ENCODE results near the gene ARMC9.

The ARMC9 gene

DNA sequence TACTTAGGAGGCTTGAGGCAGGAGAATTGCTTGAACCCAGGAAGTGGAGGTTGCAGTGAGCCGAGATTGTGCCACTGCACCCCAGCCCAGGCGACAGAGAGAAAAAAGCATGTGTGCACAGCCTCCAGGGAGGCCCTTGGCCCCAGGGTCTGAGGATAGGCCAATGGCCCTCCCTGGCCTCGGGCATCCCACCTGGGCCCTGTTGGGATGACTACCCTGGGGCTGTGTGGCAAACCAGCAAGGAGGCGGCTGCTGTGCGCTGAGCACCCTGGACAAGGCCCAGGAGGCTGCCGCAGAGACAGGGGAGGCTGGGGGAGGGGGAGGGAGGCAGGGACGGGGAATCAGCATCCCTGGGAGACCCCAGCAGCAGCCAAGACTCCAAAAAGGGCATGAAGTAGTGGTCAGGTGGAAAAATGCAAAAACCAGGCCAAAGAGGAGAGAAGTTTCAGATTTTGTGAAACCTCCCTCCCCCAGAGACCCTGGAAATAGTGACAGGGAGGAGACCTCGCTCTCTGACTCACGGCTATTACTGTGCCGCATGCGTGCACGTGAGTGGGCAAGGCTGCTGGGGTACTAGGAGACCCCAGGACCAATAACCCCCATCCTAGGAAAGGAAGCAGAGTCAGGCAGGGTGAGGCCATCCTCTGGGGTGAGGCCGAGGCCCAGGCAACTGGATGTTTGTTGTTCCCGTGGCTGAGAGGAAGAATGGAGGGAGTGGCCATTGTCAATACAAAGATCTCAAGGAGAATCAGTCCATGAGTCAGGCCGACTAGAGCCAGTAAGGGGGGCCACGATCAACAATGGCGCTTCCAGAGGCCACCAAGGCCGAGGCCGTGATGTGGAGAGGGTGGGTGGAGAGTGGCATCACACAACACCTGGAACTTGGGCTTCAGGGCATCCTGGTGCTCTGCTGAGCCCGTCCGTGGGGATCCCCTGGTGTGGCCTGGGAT lies 181.1 kb downstream of the ARMC9 start:
- Mint-ChIP-seq H3K4me3 (no peak overlapping the region), H3K36me3 (ENCODE audit: insufficient read depth) (peaks cover 2% of the 10 kb centered on the region), H3K9me3 (no peaks in the 10 kb centered on the region), H3K27me3 (peaks cover 12% of the 10 kb centered on the region), H3K4me1 (no peaks in the 10 kb centered on the region), H3K27ac (ENCODE audit: low read depth) (no peak overlapping the region)
- no peak for ATAC-seq (replicated peaks; ENCODE audit: extremely low read depth, poor library complexity, severe bottlenecking)
- DNase-seq (ENCODE audit: low spot score in 2 of 2), result no peak

DNA sequence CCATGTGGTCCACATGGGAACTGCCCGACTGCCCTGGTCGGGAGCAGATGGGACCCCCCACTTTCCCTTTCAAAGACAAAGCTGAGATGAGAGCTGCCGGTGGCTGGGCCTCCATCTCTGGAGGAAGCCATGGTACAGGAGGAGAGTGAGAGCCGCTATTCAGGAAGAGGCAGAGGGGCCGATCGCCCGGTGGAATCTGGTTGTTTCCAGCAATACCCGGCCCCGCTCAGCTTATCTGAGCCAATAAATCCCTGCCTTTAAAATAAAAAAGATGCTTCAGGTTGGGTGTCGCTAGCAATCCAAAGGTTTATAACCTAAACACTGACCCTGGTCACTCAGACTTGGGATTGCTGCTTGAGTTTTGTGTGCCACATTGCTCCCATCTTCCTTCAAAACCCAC lies 181.9 kb downstream of the ARMC9 start:
- H3K9me3 Mint-ChIP-seq, result peaks cover 8% of the 10 kb centered on the region
- H3K4me3 Mint-ChIP-seq, result no peak overlapping the region
- no peaks in the 10 kb centered on the region for H3K4me1 Mint-ChIP-seq
- H3K36me3 Mint-ChIP-seq (ENCODE audit: insufficient read depth), result peaks cover 2% of the 10 kb centered on the region
- no peak overlapping the region for H3K27ac Mint-ChIP-seq (ENCODE audit: low read depth)
- no peak for DNase-seq (ENCODE audit: low spot score in 2 of 2)
- ATAC-seq (replicated peaks; ENCODE audit: extremely low read depth, poor library complexity, severe bottlenecking), result no peak
- H3K27me3 Mint-ChIP-seq, result peaks cover 12% of the 10 kb centered on the region

DNA sequence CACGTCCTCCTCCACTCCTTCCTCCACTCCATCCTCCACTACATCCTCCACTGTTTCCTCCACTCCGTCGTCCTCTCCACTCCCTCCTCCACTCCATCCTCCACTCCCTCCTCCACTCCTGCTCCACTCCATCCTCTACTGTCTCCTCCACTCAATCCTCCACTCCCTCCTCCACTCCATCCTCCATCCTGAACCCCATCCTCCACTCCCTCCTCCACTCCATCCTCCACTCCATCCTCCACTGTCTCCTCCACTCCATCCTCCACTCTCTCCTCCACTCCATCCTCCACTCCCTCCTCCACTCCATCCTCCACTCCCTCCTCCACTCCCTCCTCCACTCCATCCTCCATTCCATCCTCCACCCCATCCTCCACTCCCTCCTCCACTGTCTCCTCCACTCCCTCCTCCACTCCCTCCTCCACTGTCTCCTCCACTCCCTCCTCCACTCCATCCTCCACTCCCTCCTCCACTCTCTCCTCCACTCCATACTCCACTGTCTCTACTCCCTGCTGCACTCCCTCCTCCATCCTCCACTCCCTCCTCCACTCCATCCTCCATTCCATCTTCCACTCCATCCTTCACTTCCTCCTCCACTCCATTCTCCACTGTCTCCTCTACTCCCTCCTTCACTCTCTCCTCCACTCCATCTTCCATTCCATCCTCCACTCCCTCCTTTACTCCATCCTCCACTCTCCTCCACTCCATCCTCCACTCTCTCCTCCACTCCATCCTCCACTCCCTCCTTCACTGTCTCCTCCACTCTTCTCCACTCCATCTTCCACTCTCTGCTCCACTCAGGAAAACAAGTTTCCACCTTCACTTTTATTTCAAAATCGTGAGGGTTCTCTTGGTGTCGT lies 182.8 kb downstream of the ARMC9 start:
- H3K4me3 Mint-ChIP-seq, result no peak overlapping the region
- peaks cover 12% of the 10 kb centered on the region for H3K27me3 Mint-ChIP-seq
- H3K4me1 Mint-ChIP-seq, result no peaks in the 10 kb centered on the region
- DNase-seq (ENCODE audit: low spot score in 2 of 2) (no peak), ATAC-seq (replicated peaks; ENCODE audit: extremely low read depth, poor library complexity, severe bottlenecking) (no peak)
- H3K9me3 Mint-ChIP-seq, result peaks cover 12% of the 10 kb centered on the region
- H3K27ac Mint-ChIP-seq (ENCODE audit: low read depth), result no peak overlapping the region
- peaks cover 2% of the 10 kb centered on the region for H3K36me3 Mint-ChIP-seq (ENCODE audit: insufficient read depth)

DNA sequence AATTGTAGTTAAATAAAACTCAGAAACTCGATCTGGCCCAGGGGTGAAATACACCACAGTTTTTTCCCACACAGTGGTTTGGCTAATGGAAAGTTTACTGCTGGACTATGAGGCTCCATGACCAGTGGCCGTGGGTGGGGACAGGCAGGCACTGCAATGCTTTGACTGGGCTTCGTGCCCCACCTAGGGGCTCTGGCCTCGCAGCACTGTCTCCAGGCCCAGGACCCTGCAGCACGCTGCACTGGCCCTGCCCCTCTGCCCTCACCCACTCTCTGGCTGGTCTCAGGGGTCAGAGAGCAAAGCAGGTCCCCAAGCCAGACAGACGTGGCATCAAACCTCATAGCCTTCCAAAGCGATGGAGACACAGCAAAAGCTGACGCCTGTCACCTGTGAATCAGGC lies 183.7 kb downstream of the ARMC9 start:
- Mint-ChIP-seq H3K4me1 (no peaks in the 10 kb centered on the region), H3K36me3 (ENCODE audit: insufficient read depth) (peaks cover 2% of the 10 kb centered on the region), H3K27me3 (peaks cover 4% of the 10 kb centered on the region), H3K4me3 (no peak overlapping the region), H3K27ac (ENCODE audit: low read depth) (no peak overlapping the region), H3K9me3 (peaks cover 12% of the 10 kb centered on the region)
- ATAC-seq (replicated peaks; ENCODE audit: extremely low read depth, poor library complexity, severe bottlenecking) (no peak), DNase-seq (ENCODE audit: low spot score in 2 of 2) (no peak)

DNA sequence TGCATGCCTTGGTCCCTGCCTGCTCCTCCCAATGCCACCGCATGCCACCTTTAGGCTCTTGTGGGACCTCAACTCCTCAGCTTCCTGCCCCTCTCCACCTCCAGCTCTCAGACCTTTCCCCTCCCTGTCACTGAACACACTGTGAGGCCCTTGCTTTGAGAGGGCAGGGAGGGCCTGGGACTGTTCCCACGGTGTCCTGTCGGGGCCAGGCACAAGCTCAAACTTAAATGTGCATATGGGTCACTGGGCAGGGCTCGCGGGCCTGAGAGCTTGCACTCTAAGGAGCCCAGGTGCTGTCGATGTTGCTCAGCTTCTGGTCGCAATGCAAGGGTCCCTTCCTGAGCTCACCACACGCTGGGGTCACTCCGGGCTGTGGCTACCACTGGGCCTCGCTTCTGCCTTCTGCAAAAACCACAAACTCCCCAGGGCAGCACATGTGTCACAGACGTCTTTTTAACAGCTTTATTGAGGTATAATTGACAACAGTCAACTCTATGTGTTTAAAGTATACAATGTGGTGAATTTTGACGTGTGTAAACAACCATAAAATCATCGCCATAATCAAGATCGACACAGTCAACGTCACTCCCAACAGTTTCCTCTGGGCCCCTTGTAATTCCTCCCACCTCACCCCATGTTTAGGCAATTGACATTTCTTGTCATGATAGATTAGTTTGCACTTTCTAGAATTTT lies 185.1 kb downstream of the ARMC9 start:
- peaks cover 2% of the 10 kb centered on the region for H3K36me3 Mint-ChIP-seq (ENCODE audit: insufficient read depth)
- H3K4me3 Mint-ChIP-seq, result no peak overlapping the region
- H3K27ac Mint-ChIP-seq (ENCODE audit: low read depth), result no peak overlapping the region
- no peak for DNase-seq (ENCODE audit: low spot score in 2 of 2)
- H3K9me3 Mint-ChIP-seq, result peaks cover 12% of the 10 kb centered on the region
- peak; percentile 14 for ATAC-seq (replicated peaks; ENCODE audit: extremely low read depth, poor library complexity, severe bottlenecking)
- H3K4me1 Mint-ChIP-seq, result no peaks in the 10 kb centered on the region
- no peaks in the 10 kb centered on the region for H3K27me3 Mint-ChIP-seq

DNA sequence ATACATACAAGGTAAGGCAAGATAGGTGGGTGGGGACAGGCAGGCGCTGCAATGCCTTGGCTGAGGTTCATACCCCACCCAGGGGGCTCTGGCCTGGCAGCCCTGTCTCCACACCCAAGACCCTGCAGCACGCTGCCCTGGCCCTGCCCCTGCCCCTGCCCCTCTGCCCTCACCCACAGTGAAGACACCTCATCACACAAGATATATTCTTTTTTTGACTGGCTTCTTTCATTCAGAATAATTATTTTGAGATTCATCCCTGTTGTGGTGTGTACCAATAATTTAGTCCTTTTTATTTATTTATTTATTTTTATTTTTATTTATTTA lies 185.6 kb downstream of the ARMC9 start:
- no peaks in the 10 kb centered on the region for H3K27me3 Mint-ChIP-seq
- ATAC-seq (replicated peaks; ENCODE audit: extremely low read depth, poor library complexity, severe bottlenecking), result no peak
- peaks cover 2% of the 10 kb centered on the region for H3K36me3 Mint-ChIP-seq (ENCODE audit: insufficient read depth)
- no peak for DNase-seq (ENCODE audit: low spot score in 2 of 2)
- H3K4me3 Mint-ChIP-seq, result no peak overlapping the region
- H3K4me1 Mint-ChIP-seq, result no peaks in the 10 kb centered on the region
- no peak overlapping the region for H3K27ac Mint-ChIP-seq (ENCODE audit: low read depth)
- peaks cover 12% of the 10 kb centered on the region for H3K9me3 Mint-ChIP-seq

DNA sequence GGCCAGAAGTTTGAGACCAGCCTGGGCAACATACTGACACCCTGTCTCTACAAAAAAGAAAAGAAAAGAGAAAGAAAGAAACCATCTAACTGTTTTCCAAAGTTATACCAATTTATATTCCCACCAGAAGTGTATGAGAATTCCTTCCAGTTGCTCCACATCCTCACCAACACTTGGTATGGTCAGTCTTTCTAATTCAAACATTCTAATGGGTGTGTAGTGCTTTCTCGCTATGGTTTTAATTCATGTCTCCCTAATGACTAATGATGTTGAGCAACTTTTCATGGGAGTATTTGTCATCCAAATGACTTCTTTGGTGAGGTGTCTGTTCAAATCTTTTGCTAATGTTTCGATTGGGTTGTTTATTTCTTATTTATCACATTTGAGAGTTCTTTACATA lies 186.5 kb downstream of the ARMC9 start:
- H3K27ac Mint-ChIP-seq (ENCODE audit: low read depth), result no peak overlapping the region
- H3K27me3 Mint-ChIP-seq, result no peaks in the 10 kb centered on the region
- DNase-seq (ENCODE audit: low spot score in 2 of 2) (no peak), ATAC-seq (replicated peaks; ENCODE audit: extremely low read depth, poor library complexity, severe bottlenecking) (no peak)
- H3K4me1 Mint-ChIP-seq, result no peaks in the 10 kb centered on the region
- H3K4me3 Mint-ChIP-seq, result no peak overlapping the region
- peaks cover 2% of the 10 kb centered on the region for H3K36me3 Mint-ChIP-seq (ENCODE audit: insufficient read depth)
- H3K9me3 Mint-ChIP-seq, result peaks cover 12% of the 10 kb centered on the region

DNA sequence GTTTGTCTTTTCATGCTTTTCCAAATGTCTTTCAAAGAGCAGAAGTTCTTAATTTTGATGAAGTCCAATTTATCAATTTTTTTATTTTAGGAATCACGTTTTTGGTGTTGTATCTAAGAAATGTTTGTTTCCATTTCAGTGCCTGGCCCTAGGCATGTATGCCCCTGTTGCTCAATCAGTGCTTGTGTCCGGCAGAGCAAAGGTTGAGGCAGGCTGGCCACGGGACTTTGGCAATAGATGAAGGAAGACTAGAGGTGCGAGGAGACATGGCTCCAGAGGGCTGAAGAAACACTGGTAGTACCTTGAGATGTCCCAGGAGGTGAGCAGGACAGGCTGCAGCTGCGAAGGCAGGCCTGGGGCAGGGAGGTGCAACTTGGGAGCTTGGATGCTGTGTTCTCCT lies 187.0 kb downstream of the ARMC9 start:
- H3K4me1 Mint-ChIP-seq, result no peaks in the 10 kb centered on the region
- H3K9me3 Mint-ChIP-seq, result peaks cover 12% of the 10 kb centered on the region
- no peak overlapping the region for H3K27ac Mint-ChIP-seq (ENCODE audit: low read depth)
- peaks cover 2% of the 10 kb centered on the region for H3K36me3 Mint-ChIP-seq (ENCODE audit: insufficient read depth)
- ATAC-seq (replicated peaks; ENCODE audit: extremely low read depth, poor library complexity, severe bottlenecking) (no peak), DNase-seq (ENCODE audit: low spot score in 2 of 2) (no peak)
- H3K4me3 Mint-ChIP-seq, result no peak overlapping the region
- peaks cover 2% of the 10 kb centered on the region for H3K27me3 Mint-ChIP-seq

DNA sequence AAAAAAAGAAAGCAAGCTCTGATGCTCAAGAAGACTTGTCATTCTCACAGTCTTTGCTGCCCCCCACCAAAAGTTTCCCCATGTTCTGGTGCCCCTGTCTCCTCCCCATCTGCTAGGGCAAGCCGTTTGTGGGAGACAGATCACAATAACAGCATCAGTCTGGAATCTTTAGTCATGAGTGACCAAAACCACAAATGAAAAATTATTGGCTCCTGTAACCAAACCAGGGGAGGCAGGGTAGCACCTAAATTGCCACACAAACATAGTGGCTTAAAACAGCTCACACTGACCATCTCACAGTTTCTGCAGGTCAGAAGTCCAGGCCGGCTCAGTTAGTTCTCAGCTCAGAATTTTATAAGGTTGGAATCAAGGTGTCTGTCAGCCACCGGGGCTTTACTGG lies 188.0 kb downstream of the ARMC9 start:
- Mint-ChIP-seq H3K4me3 (no peak overlapping the region), H3K27me3 (peaks cover 12% of the 10 kb centered on the region), H3K36me3 (ENCODE audit: insufficient read depth) (peaks cover 2% of the 10 kb centered on the region), H3K9me3 (peaks cover 12% of the 10 kb centered on the region), H3K4me1 (no peaks in the 10 kb centered on the region), H3K27ac (ENCODE audit: low read depth) (no peak overlapping the region)
- DNase-seq (ENCODE audit: low spot score in 2 of 2) (no peak), ATAC-seq (replicated peaks; ENCODE audit: extremely low read depth, poor library complexity, severe bottlenecking) (no peak)

DNA sequence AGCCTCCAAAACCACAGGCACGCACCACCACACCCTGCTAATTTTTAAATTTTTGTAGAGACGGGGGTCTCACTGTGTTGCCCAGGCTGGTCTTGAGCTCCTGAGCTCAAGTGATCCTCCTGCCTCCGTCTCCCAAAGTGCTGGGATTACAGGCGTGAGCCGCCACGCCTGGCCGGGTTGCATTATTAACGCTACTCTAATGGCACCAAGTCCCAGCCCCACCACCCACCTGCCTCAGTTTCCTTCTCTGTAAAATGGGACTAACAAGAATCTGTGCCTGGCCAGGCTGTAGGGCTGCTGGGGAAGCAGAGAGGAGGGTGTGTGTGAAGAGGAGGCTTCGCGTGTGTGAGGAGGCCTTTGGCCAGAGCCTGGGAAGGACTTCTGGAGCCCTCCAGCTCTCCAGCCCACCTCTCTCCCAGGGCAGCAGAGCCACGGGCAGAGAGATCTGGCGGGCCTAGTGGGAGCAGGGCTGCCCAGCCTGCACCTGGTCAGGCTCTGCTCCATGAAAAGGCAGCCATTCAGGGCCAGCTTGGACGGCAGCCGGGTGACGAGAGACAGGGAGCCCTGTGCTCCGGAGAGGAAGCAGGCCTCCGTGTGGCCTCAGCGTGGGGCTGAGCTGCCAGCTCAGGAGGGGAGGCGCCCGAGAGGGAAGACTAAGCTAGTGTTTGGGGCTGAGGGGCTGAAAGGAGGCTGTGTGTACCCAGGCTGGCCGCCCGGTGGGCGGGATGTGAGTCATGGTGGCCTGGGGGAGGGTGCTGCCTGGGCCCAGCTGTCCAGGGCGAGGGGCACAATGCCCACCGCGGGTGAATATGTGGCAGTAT lies 189.7 kb downstream of the ARMC9 start:
- peaks cover 12% of the 10 kb centered on the region for H3K9me3 Mint-ChIP-seq
- H3K27me3 Mint-ChIP-seq, result peaks cover 28% of the 10 kb centered on the region
- H3K4me1 Mint-ChIP-seq, result peaks cover under 1% of the 10 kb centered on the region
- H3K36me3 Mint-ChIP-seq (ENCODE audit: insufficient read depth), result peaks cover 2% of the 10 kb centered on the region
- H3K4me3 Mint-ChIP-seq, result no peak overlapping the region
- no peak for DNase-seq (ENCODE audit: low spot score in 2 of 2)
- H3K27ac Mint-ChIP-seq (ENCODE audit: low read depth), result no peak overlapping the region
- ATAC-seq (replicated peaks; ENCODE audit: extremely low read depth, poor library complexity, severe bottlenecking), result no peak

DNA sequence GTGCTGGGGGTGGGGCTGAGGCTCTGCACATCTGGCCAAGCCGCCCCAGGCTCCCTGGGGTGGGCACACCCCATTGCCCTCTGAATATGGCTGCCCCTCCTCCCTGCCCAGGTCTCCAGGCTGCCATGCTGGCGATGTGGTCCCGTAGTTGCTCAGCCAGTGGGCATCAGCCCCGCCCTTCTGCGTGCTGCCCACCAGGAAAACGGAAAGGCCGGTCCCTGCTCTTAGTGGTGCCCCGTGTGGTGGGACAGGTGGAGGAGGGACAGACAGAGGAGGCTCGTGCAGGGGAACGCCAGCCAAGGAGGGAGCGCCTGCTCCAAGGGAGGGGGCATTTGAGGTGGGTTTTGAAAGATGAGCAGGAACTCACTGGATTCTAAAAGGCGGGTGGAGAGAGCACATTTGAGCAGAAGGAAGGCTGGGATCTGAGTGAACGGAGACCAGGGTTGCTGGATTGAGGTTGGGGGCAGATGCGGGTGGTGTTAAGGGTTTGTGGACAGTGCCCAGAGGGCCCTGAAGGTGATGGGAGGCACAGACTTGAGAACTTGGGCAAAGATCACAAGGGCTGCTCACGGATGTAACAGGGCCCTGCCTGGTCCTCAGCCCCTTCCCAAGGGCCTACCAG lies 190.4 kb downstream of the ARMC9 start:
- H3K9me3 Mint-ChIP-seq, result peaks cover 12% of the 10 kb centered on the region
- DNase-seq (ENCODE audit: low spot score in 2 of 2) (no peak), ATAC-seq (replicated peaks; ENCODE audit: extremely low read depth, poor library complexity, severe bottlenecking) (no peak)
- no peak overlapping the region for H3K4me3 Mint-ChIP-seq
- peaks cover 35% of the 10 kb centered on the region for H3K27me3 Mint-ChIP-seq
- H3K27ac Mint-ChIP-seq (ENCODE audit: low read depth), result no peak overlapping the region
- no peaks in the 10 kb centered on the region for H3K36me3 Mint-ChIP-seq (ENCODE audit: insufficient read depth)
- H3K4me1 Mint-ChIP-seq, result peaks cover 8% of the 10 kb centered on the region
